GM10248 (cell line): ENCODE results near the gene ATG2B.

Experiments
- CTCF ChIA-PET: fragments of 300-600 bp; sonication (Branson Sonifier 250); formaldehyde crosslinking; extraction: SDS; loops from one replicate; lab custom pipeline; 2021; ENCODE audit warnings: antibody characterized with exemption; lab: Yijun Ruan, JAX
- POLR2A ChIA-PET: fragments of 350-650 bp; sonication (Branson Sonifier 250); formaldehyde crosslinking; extraction: SDS; loops from one replicate; lab custom pipeline; 2020; ENCODE audit warnings: antibody characterized with exemption; lab: Yijun Ruan, JAX
- DNase-seq: peaks from one replicate; pipeline ENCODE4 v3.0.0; 2012; ENCODE audit errors: extremely low spot score
- CTCF ChIP-seq: IDR thresholded peaks from 2 replicates; pipeline ENCODE4 v1.5.1; 2012; ENCODE audit warnings: mild to moderate bottlenecking, low read depth; ENCODE audit errors: extremely low read depth, missing control alignments, control extremely low read depth

The ATG2B gene

GRCh38 chr14:96393071-96393691 is 30.0 kb upstream of the ATG2B start:
- POLR2A ChIA-PET: no interaction called here
- no peak for TF ChIP-seq CTCF
- CTCF ChIA-PET: interaction anchor here (1.0 kb wide), 1 partner anchor 27 kb away, joined by 3 read pairs; no protein-coding TSS in a partner anchor
- DNase-seq: no peak

- ChIA-PET POLR2A (no interaction called here), CTCF (interaction anchor here (1.4 to 1.8 kb wide), 2 partner anchors 10 to 13 kb away, joined by 4 to 5 read pairs; no protein-coding TSS in a partner anchor)
- DNase-seq: peak; percentile 100
- no peak for TF ChIP-seq CTCF
These were observed 28.4 kb upstream of the ATG2B start for GRCh38 chr14:96391293-96392118.

GRCh38 chr14:96390965-96391292 is 27.8 kb upstream of the ATG2B start:
- no peak for DNase-seq
- ChIA-PET CTCF (interaction anchor here (1.4 to 1.8 kb wide), 2 partner anchors 10 to 13 kb away, joined by 4 to 5 read pairs; no protein-coding TSS in a partner anchor), POLR2A (no interaction called here)
- no peak for TF ChIP-seq CTCF

- no peak for TF ChIP-seq CTCF
- no peak for DNase-seq
- ChIA-PET CTCF (interaction anchor here (1.2 kb wide), 1 partner anchor 11 kb away, joined by 3 read pairs; no protein-coding TSS in a partner anchor), POLR2A (no interaction called here)
These were observed 22.2 kb upstream of the ATG2B start for GRCh38 chr14:96385385-96385784.

GRCh38 chr14:96384740-96385139 is 21.6 kb upstream of the ATG2B start:
- no peak for TF ChIP-seq CTCF

GRCh38 chr14:96384053-96384452 is 20.9 kb upstream of the ATG2B start:
- DNase-seq: no peak
- POLR2A ChIA-PET: no interaction called here
- TF ChIP-seq CTCF: no peak
- CTCF ChIA-PET: no interaction called here

More at GRCh38 chr14:96384740-96385139, 21.6 kb upstream of the ATG2B start:
- ChIA-PET POLR2A (no interaction called here), CTCF (interaction anchor here (1.2 kb wide), 1 partner anchor 11 kb away, joined by 3 read pairs; no protein-coding TSS in a partner anchor)
- DNase-seq: no peak
